WERI-Rb-1 (cell line): ENCODE results near the gene MN1.

Experiments
- DNase-seq: peaks from one replicate; pipeline ENCODE4 v3.0.0-alpha.2; 2020
- H3K27ac ChIP-seq: fragments of 250-450 bp; sonication (Bioruptor Pico); 2 replicates; pipeline ENCODE4 v1.5.1; 2020; ENCODE audit warnings: mild to moderate bottlenecking, moderate library complexity
- H3K27me3 ChIP-seq: fragments of 250-450 bp; sonication (Bioruptor Pico); 2 replicates; pipeline ENCODE4 v1.5.1; 2021; ENCODE audit warnings: mild to moderate bottlenecking, low read depth, moderate library complexity; ENCODE audit not compliant: insufficient read depth, severe bottlenecking
- H3K36me3 ChIP-seq: fragments of 250-450 bp; sonication (Bioruptor Pico); 2 replicates; pipeline ENCODE4 v1.5.1; 2020; ENCODE audit warnings: mild to moderate bottlenecking, moderate library complexity
- H3K4me3 ChIP-seq: 2 replicates; pipeline ENCODE4 v1.5.1; 2011; ENCODE audit warnings: low read depth, mild to moderate bottlenecking, control low read depth, low read length
- H3K9me3 ChIP-seq: fragments of 250-450 bp; sonication (Bioruptor Pico); 2 replicates; pipeline ENCODE4 v1.5.1; 2021; ENCODE audit warnings: mild to moderate bottlenecking, moderate library complexity; ENCODE audit not compliant: severe bottlenecking
- TF ChIP-seq, protein P1 (sequence below): IDR thresholded peaks from 2 replicates; pipeline ENCODE4 v1.5.1; 2011; ENCODE audit warnings: low read depth, mild to moderate bottlenecking, control low read depth, inconsistent platforms, low read length

Gene MN1

DNA sequence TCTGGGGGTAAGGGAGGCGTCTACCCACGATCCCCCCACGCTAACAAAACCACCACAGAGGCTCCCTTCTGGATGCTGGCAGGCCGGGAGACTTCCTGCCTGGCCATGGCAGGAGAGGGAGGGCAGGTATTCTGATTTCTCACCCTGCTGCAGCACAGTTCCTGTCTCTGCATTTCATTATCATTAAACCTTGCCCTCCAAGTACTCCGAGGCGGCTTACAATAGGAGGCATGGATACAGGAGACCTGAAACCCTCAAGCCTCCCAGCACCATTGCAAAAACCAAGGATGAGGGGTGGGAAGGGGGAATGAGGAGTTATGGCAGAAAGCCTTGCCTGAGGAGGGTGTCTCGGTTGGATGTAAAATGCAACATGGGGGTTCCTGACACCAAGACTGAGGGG lies 44.1 kb upstream of the MN1 start:
- Histone ChIP-seq H3K27me3 (no peaks in the 10 kb centered on the region), H3K9me3 (no peaks in the 10 kb centered on the region), H3K27ac (no peak overlapping the region), H3K4me3 (no peak overlapping the region), H3K36me3 (peaks cover 13% of the 10 kb centered on the region)
- no peak for DNase-seq
- TF ChIP-seq, protein P1, sequence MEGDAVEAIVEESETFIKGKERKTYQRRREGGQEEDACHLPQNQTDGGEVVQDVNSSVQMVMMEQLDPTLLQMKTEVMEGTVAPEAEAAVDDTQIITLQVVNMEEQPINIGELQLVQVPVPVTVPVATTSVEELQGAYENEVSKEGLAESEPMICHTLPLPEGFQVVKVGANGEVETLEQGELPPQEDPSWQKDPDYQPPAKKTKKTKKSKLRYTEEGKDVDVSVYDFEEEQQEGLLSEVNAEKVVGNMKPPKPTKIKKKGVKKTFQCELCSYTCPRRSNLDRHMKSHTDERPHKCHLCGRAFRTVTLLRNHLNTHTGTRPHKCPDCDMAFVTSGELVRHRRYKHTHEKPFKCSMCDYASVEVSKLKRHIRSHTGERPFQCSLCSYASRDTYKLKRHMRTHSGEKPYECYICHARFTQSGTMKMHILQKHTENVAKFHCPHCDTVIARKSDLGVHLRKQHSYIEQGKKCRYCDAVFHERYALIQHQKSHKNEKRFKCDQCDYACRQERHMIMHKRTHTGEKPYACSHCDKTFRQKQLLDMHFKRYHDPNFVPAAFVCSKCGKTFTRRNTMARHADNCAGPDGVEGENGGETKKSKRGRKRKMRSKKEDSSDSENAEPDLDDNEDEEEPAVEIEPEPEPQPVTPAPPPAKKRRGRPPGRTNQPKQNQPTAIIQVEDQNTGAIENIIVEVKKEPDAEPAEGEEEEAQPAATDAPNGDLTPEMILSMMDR: no peak

DNA sequence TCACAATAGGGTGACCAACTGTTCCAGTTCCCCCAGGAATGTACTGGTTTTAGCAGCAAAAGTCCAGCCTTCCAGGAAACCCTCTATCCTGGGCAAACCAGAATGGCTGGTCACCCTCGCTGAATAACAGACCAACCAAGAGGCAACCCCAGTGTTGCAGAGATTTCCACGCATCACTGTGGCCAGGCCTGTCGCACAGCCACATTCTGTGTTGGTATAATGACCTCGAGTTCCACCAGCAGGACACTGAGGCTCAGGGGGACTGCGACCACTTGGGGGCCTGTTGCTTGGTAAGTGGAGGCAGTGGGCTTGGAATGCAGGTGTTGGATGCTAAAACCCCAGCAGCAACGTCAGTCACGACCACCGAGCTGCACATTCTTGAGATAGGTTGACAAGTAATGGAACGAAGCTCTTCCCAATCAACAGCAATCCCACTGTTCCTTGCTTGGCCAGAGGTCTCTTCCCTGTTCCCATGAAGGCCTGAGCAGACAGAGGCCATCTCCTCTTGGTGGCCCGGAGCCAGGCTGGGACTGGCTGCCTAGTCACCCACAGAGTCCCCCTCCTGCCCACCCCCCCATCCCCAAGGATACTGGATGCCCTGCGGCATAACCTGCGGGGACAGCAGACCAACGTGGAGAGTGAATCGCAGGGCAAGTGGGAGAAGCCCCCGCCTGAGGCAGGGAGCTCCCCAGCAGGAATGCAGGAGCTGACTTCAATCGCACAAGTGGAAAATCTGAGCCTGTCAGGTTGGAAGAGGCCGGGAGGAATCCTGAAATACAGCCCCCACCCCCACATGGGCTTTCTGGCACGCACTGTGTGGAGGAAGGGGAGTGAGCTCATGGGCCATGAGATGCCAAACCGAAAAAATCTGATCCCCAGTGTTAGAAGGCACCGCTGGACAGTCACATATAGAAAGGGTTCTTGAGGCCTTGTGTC lies 43.4 kb upstream of the MN1 start:
- Histone ChIP-seq H3K4me3 (no peak overlapping the region), H3K36me3 (peaks cover 6% of the 10 kb centered on the region), H3K27ac (no peak overlapping the region), H3K9me3 (no peaks in the 10 kb centered on the region), H3K27me3 (no peaks in the 10 kb centered on the region)
- TF ChIP-seq, protein P1: no peak
- no peak for DNase-seq

GRCh38 chr22:27844256-27844655 lies 42.7 kb upstream of the MN1 start:
- DNase-seq: no peak
- H3K36me3 ChIP-seq: peaks cover 4% of the 10 kb centered on the region

DNA sequence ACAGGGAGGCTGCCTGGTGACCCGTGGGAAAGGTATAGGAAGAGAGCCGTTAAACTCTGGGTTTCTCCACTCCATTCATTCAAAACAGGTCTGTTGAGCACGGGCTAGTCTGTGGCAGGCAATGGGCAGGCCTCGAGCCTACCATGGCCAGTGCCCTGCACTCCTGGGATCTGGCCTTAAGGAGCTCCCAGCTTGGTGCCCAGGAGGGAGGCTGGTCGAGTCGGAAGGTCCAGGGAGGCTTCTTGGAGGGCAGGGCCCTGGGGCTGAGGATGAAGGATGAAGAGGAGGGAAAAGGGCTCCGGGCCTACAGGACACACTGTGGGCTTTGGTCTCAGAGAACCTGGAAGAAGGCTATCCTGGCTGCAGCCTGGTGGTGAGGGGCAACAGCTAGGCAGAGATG lies 41.9 kb upstream of the MN1 start:
- H3K4me3 ChIP-seq: no peak overlapping the region
- TF ChIP-seq, protein P1: no peak
- no peak for DNase-seq
- H3K27me3 ChIP-seq: no peaks in the 10 kb centered on the region
- H3K36me3 ChIP-seq: no peaks in the 10 kb centered on the region; the same call in 1 of the 2 replicates
- no peaks in the 10 kb centered on the region for H3K9me3 ChIP-seq
- no peak overlapping the region for H3K27ac ChIP-seq

More at GRCh38 chr22:27844256-27844655, 42.7 kb upstream of the MN1 start:
- H3K9me3 ChIP-seq: no peaks in the 10 kb centered on the region
- TF ChIP-seq, protein P1: no peak
- H3K27ac ChIP-seq: no peak overlapping the region
- no peaks in the 10 kb centered on the region for H3K27me3 ChIP-seq
- no peak overlapping the region for H3K4me3 ChIP-seq

- Histone ChIP-seq H3K36me3 (no peaks in the 10 kb centered on the region), H3K9me3 (no peaks in the 10 kb centered on the region), H3K27me3 (no peaks in the 10 kb centered on the region), H3K4me3 (no peak overlapping the region), H3K27ac (no peak overlapping the region)
- TF ChIP-seq, protein P1: no peak
- no peak for DNase-seq
These were observed 41.3 kb upstream of the MN1 start for GRCh38 chr22:27842669-27843431.
